Motor neuron (in vitro differentiated cells): ENCODE results near the gene PPM1J. TPM values are rescaled to one million over a fixed set of nuclear protein-coding genes. Genes with fewer than 3 reads are reported as not detected.

Source experiments
- ATAC-seq, 8 experiments: fragments of 200-7000 bp; cut with Tn5 transposase; replicated peaks in 6 of 8; 2 replicates each; pipeline ENCODE4 v1.8.0; 2021; ENCODE audit warnings: mild to moderate bottlenecking in 8 of 8, moderate library complexity in 8 of 8
- H3K27ac ChIP-seq, 2 donors: fragments of 250-450 bp; sonication (Bioruptor Pico); 2 replicates each; pipeline ENCODE4 v1.9.0; 2021; ENCODE audit warnings: antibody characterized with exemption in 2 of 2, mild to moderate bottlenecking in 2 of 2, moderate library complexity in 1 of 2
- H3K4me1 ChIP-seq, 2 donors: fragments of 250-450 bp; sonication (Bioruptor Pico); replicated peaks in 1 of 2; 2 replicates each; pipeline ENCODE4 v1.6.1; 2021; ENCODE audit warnings: antibody characterized with exemption in 2 of 2, mild to moderate bottlenecking in 2 of 2, moderate library complexity in 1 of 2
- H3K4me3 ChIP-seq, 5 donors: fragments of 250-450 bp; sonication (Bioruptor Pico); 2 replicates each; pipeline ENCODE4 v1.9.0; 2021; ENCODE audit warnings: antibody characterized with exemption in 5 of 5, mild to moderate bottlenecking in 5 of 5, moderate library complexity in 4 of 5
- WGBS, 10 experiments: fragments of 450-650 bp; shearing (Covaris generic); methylation state at CpG; one replicate each; pipeline ENCODE4 v1.0.0; 2022; 5-methylcytosine and 5-hydroxymethylcytosine counted together
- in situ Hi-C, 9 experiments: fragments of 400-800 bp; cut with MboI; loops; one replicate each; pipeline ENCODE4 v1.15.0; 2021; ENCODE audit warnings: low sequenced_read_pairs in 9 of 9, low pct_unique_long_range_greater_than_20kb in 2 of 9; ENCODE audit not compliant: unreplicated experiment in 9 of 9
- total RNA-seq, 8 experiments: library from RNA; unstranded; fragments of 300-600 nt; gene quantifications; 2 replicates each; pipeline versions ENCODE4 v1.2.3 to v1.2.4, GENCODE V29; 2022

The PPM1J gene, protein sequence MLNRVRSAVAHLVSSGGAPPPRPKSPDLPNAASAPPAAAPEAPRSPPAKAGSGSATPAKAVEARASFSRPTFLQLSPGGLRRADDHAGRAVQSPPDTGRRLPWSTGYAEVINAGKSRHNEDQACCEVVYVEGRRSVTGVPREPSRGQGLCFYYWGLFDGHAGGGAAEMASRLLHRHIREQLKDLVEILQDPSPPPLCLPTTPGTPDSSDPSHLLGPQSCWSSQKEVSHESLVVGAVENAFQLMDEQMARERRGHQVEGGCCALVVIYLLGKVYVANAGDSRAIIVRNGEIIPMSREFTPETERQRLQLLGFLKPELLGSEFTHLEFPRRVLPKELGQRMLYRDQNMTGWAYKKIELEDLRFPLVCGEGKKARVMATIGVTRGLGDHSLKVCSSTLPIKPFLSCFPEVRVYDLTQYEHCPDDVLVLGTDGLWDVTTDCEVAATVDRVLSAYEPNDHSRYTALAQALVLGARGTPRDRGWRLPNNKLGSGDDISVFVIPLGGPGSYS
- total RNA-seq, result 1 to 10 TPM in 4 of 8 experiments, under 1 TPM in 4; 0.36 to 2.2 (median 0.87) TPM

DNA sequence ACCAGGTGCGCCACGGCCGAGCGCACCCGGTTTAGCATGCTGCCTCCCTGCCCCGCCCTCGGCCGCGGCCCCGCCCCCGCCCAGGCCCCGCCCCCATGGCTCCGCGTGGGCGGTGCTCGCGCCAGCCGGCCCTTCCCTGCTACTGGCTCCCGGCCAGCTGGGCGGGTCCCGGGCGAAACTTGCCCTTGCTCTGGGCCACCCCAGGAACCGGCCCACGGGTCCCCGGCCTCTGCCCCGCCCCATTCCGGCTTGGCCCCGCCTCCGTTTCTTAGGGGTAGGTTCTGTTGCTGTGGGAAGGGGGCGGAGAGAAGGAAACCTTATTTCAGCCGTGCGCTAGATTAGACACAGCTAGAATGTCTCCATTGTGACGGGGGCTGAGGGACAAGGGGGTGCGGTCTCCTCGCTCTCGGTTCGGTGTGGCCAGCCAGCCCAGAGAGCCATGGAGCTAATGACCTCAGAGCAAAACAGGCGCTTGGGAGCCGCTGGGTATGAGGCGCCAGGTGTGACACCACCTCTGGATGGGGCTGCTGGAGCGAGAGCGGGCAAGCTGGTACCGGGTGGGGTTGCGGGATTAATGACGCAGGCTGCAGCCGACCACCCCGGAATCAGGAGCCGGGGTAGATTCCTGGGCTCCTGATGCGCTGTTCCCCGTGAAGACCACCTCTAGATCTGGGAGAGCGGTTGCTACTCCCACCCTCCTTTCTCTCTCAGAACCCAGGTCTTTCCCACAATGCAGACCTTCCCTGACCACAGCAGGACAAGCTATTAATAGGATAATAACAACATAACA is at the start of gene PPM1J:
Gene PPM1J, minus strand, starts transcription at position 69 of the 790 bp plus-strand sequence. Its CDS starts 31 bp downstream, at position 38.
- Histone ChIP-seq H3K4me3 (peak within 1 kb of the TSS; percentile 42 to 54 (median 48)), H3K4me1 (peaks cover 0 to 5% of the 10 kb centered on the region in 2 donors), H3K27ac (no peak within 1 kb of the TSS)
- 0 to 4% (median 0%) methylated on average over 1 to 9 of the region's 51 CpGs; no CpG with 5 or more reads in 3 of the 10 experiments for WGBS, 10 experiments
- ATAC-seq, result peak; percentile 72 to 90 (median 82)
- in situ Hi-C loops, result loop anchor here in 7 of 9 experiments (5.0 to 25.0 kb wide), 4 partner anchors 89 to 347 kb away; partner anchors contain the start of genes CTTNBP2NL (in 2 of the 7) and LRIG2 (in 2 of the 7)

DNA sequence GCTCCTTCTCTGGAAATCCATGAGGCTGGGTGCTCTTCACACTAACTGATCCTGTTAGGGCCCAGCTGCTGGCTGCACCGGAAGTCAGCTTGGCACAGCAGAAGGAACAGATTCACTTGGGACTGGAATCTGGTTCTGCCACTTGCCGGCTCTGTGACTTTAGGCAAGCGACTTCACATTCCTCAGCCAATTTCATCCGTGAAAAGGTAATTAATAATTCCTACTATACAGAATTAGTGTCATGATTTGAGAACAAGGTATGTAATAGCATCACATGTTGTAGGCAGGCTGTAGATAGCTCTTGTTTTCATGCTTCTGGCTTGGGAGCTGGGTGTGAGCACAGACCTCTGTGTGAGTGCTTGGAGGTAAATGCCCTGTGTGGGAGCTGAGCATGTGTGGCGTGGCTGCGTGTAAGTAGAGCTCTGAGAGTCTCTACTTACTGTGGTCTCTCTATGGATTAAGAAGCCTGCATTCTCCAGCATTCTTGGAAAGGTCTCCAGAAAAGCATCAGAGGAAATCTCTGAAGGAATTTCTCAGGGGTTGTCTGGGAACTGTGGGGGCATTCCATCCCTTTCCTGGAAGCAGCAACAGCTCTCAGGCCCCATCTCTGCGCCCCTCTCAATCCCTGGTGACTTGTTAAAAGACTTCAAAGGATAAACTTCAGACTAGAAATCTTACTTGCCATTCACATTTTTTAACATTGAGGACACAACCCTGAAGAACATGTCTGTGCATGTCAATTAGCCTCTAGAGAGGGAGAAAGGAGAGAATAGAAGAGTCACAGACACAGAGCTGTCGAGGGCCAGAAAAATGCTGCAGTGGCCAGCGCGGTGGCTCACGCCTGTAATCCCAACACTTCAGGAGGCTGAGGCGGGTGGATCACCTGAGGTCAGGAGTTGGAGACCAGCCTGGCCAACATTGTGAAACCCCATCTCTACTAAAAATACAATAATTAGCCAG is 47.7 kb upstream of the PPM1J start:
- peak overlapping the region in 1 of 2 donors; percentile 3 for H3K27ac ChIP-seq
- 54 to 84% (median 67%) methylated on average over 1 to 11 of the region's 12 CpGs; no CpG with 5 or more reads in 1 of the 10 experiments for WGBS, 10 experiments
- no peak overlapping the region for H3K4me3 ChIP-seq
- peak in 7 of 8 experiments; percentile 50 to 76 (median 57) for ATAC-seq
- in situ Hi-C loops, result no loop called here
- peaks cover 2 to 5% of the 10 kb centered on the region in 2 donors for H3K4me1 ChIP-seq

DNA sequence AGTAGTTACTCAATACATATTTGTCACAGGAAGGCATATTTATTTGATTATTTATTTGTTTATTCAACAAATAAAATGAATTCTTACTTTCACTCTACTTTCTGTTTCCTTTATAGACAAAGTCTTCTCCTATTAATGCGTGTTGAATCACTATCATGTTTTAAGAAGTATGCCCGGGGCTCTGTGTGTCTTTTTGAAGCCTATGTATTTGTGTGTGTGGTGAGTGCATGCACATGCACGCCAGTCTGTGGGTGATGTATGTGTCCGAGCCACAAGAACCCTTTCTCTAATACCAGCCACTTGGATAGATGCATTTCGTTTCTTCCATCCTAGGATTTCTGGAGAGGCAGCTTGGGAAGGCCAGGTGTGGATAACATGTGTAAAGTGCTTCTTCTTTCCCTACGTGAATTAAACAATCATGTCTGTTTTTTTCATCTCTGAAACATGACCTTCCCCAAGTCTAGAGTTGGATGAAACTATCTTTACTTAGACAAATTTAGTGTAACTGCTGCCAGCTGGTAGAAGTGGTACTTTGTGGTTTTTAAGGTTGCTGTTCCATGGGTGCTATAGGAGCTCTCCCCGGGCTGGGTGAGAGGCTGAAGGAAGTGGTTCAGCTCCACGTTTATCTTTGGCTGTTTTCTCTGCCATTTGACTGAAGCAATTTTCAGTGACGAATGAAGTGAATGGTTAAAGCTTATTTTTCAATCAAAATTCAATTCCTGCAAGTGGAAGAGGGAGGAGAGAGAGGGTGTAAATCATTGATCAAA is 46.8 kb upstream of the PPM1J start:
- in situ Hi-C loops, result no loop called here
- peak in 3 of 8 experiments; percentile 5 to 36 (median 10) for ATAC-seq
- no peak overlapping the region for H3K27ac ChIP-seq
- WGBS, 10 experiments, result 33 to 100% (median 71%) methylated on average over 1 to 9 of the region's 9 CpGs
- no peak overlapping the region for H3K4me3 ChIP-seq
- H3K4me1 ChIP-seq, result peaks cover 2 to 5% of the 10 kb centered on the region in 2 donors

DNA sequence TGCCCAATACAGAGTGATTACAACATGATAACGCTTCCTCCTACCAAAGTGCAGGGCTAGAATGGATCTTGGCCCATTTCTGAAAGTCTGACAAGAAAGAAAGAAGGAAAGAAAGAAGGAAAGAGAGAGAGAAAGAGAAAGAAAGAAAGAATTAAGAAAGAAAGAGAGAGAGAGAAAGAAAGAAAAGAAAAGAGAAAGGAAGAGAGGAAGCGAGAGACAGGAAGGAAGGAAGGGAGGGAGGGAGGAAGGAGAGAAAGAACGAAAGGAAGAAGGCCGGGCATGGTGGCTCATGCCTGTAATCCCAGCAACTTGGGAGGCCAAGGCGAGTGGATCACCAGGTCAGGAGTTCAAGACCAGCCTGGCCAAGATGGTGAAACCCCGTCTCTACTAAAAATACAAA is 44.1 kb upstream of the PPM1J start:
- no peak overlapping the region for H3K4me3 ChIP-seq
- no peak for ATAC-seq
- WGBS, 10 experiments, result 66 to 100% (median 86%) methylated on average over 2 to 6 of the region's 6 CpGs
- in situ Hi-C loops, result no loop called here
- H3K27ac ChIP-seq, result no peak overlapping the region
- peaks cover 2 to 5% of the 10 kb centered on the region in 2 donors for H3K4me1 ChIP-seq

DNA sequence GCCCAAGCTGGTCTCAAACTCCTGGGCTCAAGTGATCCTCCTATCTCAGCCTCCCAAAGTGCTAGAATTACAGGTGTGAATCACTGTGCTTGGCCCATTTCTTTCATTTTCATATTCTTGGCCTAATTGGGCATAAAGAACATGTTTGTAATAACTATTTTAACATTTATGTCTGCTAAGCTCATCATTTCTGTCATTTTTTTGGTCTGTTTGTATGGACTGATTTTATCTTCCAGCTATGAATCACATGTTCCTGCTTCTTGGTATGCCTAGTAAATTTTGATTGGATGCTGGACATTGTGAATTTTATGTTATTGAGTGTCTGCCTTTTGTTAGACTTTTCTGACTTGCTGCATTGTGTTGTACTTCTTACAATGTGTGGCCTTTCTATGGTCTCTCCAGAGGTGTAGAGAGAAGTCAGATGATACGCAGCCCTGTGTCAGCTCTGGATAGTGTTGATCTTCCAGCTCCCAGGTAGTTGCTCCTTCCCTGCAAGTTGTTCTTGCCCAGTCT is 39.0 kb upstream of the PPM1J start:
- H3K4me3 ChIP-seq, result no peak overlapping the region
- in situ Hi-C loops, result no loop called here
- H3K4me1 ChIP-seq, result no peaks in the 10 kb centered on the region
- H3K27ac ChIP-seq, result no peak overlapping the region
- ATAC-seq, result no peak
- 0 to 71% (median 0%) methylated on average over 1 of the region's 1 CpG; no CpG with 5 or more reads in 4 of the 10 experiments for WGBS, 10 experiments

DNA sequence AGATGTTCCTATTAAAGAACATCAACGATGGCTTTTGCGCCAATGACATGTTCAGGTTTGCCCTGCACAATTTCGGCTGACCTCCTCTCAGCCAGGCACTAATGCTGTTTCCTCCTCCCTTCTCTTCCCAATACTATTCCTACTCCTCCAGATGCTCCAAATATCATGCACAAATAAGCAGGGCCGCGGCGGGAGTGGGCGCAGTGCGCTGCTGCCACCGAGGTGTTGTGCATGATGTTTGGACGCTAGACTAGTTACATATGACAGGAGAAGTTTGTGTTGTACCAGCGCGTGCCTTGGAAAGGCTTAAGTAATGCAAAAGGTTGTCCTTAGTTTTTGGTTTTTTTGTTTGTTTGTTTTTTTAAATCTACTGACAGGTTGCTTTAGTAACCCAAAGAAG is 33.3 kb upstream of the PPM1J start:
- no peak for ATAC-seq
- WGBS, 10 experiments, result 84 to 100% (median 93%) methylated on average over 3 to 11 of the region's 12 CpGs; no CpG with 5 or more reads in 1 of the 10 experiments
- in situ Hi-C loops, result no loop called here
- H3K27ac ChIP-seq, result no peak overlapping the region
- no peaks in the 10 kb centered on the region for H3K4me1 ChIP-seq
- no peak overlapping the region for H3K4me3 ChIP-seq

DNA sequence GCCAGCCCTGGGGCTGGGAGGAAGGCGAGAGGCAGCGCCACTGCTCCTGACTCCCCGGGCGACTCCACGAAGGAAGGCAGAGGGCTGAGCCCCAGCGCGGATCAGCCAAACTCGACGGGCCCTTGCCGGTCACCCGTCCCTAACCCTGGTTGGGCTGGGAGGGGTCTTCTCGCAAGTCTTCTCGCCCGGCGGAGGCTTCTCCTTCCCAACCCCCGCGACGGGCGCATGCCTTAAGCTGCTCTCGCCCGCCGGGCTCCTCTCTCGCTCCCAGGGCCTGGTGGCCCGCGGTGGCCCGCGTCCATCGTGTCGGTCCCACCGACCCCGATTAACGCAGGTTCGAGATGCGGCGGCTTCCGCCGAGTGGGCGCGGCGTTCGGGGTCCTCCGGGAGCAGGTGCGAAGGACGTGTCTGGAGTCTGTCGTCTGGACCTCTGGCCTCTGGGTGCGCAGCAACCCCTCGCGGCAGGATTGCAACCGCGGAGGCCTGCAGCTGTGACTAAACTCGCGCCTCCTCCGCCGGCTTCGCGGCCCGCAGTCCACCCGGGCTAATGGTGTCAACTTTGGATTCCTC is 29.0 kb upstream of the PPM1J start:
- ATAC-seq, result peak in 4 of 8 experiments; percentile 19 to 93 (median 88)
- Histone ChIP-seq H3K27ac (no peak overlapping the region), H3K4me1 (no peaks in the 10 kb centered on the region), H3K4me3 (no peak overlapping the region)
- WGBS, 10 experiments, result 0 to 47% (median 34%) methylated on average over 3 to 49 of the region's 58 CpGs; no CpG with 5 or more reads in 3 of the 10 experiments
- in situ Hi-C loops, result no loop called here

DNA sequence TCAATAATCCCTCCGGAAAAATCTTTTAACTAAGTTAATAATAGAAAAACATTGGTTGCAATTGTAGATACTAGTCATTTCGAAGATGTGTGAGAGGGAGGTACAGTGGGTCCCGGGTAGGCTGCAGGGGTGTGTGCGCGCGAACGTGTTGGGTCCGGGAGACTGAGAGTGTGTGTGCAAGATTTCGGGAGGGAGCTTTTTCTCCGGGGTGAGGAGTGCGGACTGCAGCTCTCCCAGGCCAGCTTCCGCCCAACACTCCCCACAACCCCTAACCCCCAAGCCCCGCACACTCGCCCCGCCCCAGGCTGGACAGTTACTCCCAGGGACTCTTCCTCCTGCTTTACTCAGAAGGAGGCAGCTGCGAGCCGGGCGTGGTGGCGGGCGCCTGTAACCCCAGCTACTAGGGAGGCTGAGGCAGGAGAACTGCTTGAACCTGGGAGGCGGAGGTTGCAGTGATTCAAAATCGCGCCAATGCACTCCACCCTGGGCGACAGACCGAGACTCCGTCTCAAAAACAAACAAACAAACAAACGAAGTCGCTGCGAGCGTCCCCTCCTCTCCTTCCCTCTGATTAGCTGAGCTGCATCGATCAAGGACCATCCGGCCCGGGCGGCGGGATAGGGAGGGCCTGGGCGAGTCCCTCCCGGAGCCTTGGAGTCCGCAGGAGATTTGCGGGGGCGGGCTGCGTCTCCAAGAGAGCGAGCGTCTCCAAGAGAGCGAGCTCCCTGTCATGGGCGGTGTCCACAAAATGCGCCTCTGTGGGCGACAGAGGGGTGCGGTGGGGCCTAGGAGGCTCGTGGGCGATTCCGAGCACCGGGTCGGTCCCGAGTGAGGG is 28.3 kb upstream of the PPM1J start:
- ATAC-seq, result peak in 3 of 8 experiments; percentile 62 to 71 (median 69)
- in situ Hi-C loops, result no loop called here
- no peak overlapping the region for H3K27ac ChIP-seq
- H3K4me3 ChIP-seq, result no peak overlapping the region
- H3K4me1 ChIP-seq, result no peaks in the 10 kb centered on the region
- WGBS, 10 experiments, result 18 to 100% (median 85%) methylated on average over 2 to 21 of the region's 54 CpGs; no CpG with 5 or more reads in 4 of the 10 experiments

DNA sequence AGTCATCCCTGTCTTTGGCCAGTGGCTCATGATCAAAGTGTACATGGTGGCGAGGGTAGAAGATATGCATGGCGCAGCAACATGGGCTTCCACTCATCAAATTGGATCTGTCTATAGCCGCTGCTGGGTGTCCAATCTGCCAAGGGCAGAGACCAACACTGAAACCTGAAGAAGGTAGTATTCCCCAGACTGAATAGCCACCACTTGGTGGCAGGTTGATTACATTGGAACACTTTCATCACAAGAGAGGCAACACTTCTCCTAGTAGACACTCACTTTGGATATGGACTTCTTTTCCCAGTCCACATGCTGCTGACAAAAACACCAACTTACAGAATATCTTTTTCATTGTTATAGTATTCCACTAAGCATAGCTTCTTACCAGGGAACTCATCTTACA is 22.4 kb upstream of the PPM1J start:
- Histone ChIP-seq H3K27ac (no peak overlapping the region), H3K4me3 (no peak overlapping the region), H3K4me1 (no peaks in the 10 kb centered on the region)
- no peak for ATAC-seq
- WGBS, 10 experiments, result 67 to 100% (median 89%) methylated on average over 1 to 3 of the region's 3 CpGs; no CpG with 5 or more reads in 6 of the 10 experiments
- in situ Hi-C loops, result no loop called here

DNA sequence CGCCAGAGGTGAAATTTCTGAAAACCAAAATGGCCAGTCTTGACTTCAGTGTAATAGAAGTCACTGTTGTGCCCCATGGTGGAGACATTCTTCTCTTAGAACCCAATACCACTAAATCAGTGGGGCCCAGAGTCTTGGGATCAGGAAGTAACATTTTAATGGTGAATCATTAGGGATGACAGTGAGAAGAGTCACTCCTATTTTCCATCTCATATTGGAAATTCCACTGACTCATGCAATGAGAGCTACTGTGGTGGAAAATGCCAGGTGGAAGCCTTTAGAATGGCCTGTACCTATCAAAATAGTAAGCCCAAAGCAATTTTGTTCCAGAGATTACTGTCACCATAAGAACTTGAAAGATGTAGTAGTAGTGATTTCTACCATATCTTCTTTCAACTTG is 20.6 kb upstream of the PPM1J start:
- Histone ChIP-seq H3K4me1 (no peaks in the 10 kb centered on the region), H3K27ac (no peak overlapping the region), H3K4me3 (no peak overlapping the region)
- peak in 3 of 8 experiments; percentile 62 to 98 (median 98) for ATAC-seq
- in situ Hi-C loops, result no loop called here
- 43 to 100% (median 92%) methylated on average over 1 of the region's 1 CpG; no CpG with 5 or more reads in 1 of the 10 experiments for WGBS, 10 experiments
